H9 (cell line): ENCODE data around the gene MACROH2A1. TPM values are rescaled to one million over a fixed set of nuclear protein-coding genes. Genes with fewer than 3 reads are reported as not detected.

Experiments used
- DNase-seq: peaks from one replicate; pipeline ENCODE4 v3.0.0-alpha.2; 2017
- H2AFZ ChIP-seq: one replicate; pipeline ENCODE4 v1.6.1; 2013; ENCODE audit warnings: mild to moderate bottlenecking, low read length, control low read depth, moderate library complexity
- H2AK5ac ChIP-seq: 2 replicates; pipeline ENCODE4 v1.6.1; 2013; ENCODE audit warnings: low read length, control low read depth, mixed read lengths; ENCODE audit not compliant: insufficient read length
- H2BK120ac ChIP-seq: one replicate; pipeline ENCODE4 v1.6.1; 2013; ENCODE audit warnings: low read depth, mild to moderate bottlenecking, low read length, control low read depth, inconsistent platforms; ENCODE audit not compliant: poor library complexity, severe bottlenecking
- H2BK12ac ChIP-seq: 2 replicates; pipeline ENCODE4 v1.6.1; 2013; ENCODE audit warnings: low read length, control low read depth, mixed read lengths, low read depth; ENCODE audit not compliant: insufficient read length
- H2BK15ac ChIP-seq: 2 replicates; pipeline ENCODE4 v1.6.1; 2013; ENCODE audit warnings: low read depth, low read length, control low read depth
- H2BK20ac ChIP-seq: one replicate; pipeline ENCODE4 v1.6.1; 2013; ENCODE audit warnings: low read depth, mild to moderate bottlenecking, low read length, control low read depth, inconsistent platforms; ENCODE audit not compliant: poor library complexity, severe bottlenecking
- H2BK5ac ChIP-seq: 2 replicates; pipeline ENCODE4 v1.6.1; 2013; ENCODE audit warnings: low read length, control low read depth, mixed read lengths; ENCODE audit not compliant: insufficient read length
- H3K14ac ChIP-seq: 2 replicates; pipeline ENCODE4 v1.6.1; 2013; ENCODE audit warnings: low read length, control low read depth; ENCODE audit not compliant: insufficient read depth
- H3K18ac ChIP-seq: 2 replicates; pipeline ENCODE4 v1.6.1; 2013; ENCODE audit warnings: low read depth, mild to moderate bottlenecking, mixed read lengths, low read length, control low read depth; ENCODE audit not compliant: insufficient read length
- H3K23ac ChIP-seq: 2 replicates; pipeline ENCODE4 v1.6.1; 2013; ENCODE audit warnings: low read length, control low read depth, mixed read lengths, low read depth; ENCODE audit not compliant: insufficient read length
- H3K23me2 ChIP-seq: 2 replicates; pipeline ENCODE4 v1.6.1; 2013; ENCODE audit warnings: low read depth, mild to moderate bottlenecking, mixed read lengths, low read length, control low read depth; ENCODE audit not compliant: insufficient read length, poor library complexity, severe bottlenecking
- H3K27ac ChIP-seq: 2 replicates; pipeline ENCODE4 v1.5.1; 2013; ENCODE audit warnings: low read length, control low read depth, mixed read lengths, low read depth; ENCODE audit not compliant: insufficient read length
- H3K27me3 ChIP-seq: 2 replicates; pipeline ENCODE4 v1.6.1; 2013; ENCODE audit warnings: low read length, control low read depth, inconsistent platforms; ENCODE audit not compliant: insufficient read depth
- H3K4ac ChIP-seq: 2 replicates; pipeline ENCODE4 v1.6.1; 2013; ENCODE audit warnings: low read depth, mild to moderate bottlenecking, control low read depth, inconsistent platforms, low read length, moderate library complexity
- H3K4me1 ChIP-seq: 2 replicates; pipeline ENCODE4 v1.6.1; 2013; ENCODE audit warnings: low read length, control low read depth, inconsistent platforms; ENCODE audit not compliant: insufficient read depth
- H3K4me2 ChIP-seq: 2 replicates; pipeline ENCODE4 v1.6.1; 2013; ENCODE audit warnings: low read length, control low read depth, mixed read lengths; ENCODE audit not compliant: insufficient read length, insufficient read depth
- H3K56ac ChIP-seq: 2 replicates; pipeline ENCODE4 v1.6.1; 2013; ENCODE audit warnings: low read depth, mild to moderate bottlenecking, mixed read lengths, low read length, control low read depth; ENCODE audit not compliant: insufficient read length
- H3K79me1 ChIP-seq: 2 replicates; pipeline ENCODE4 v1.6.1; 2013; ENCODE audit warnings: low read depth, mild to moderate bottlenecking, moderate library complexity, low read length, control low read depth, inconsistent platforms; ENCODE audit not compliant: insufficient read depth, poor library complexity, severe bottlenecking
- H3K79me2 ChIP-seq: 2 replicates; pipeline ENCODE4 v1.6.1; 2013; ENCODE audit warnings: low read length, control low read depth, inconsistent platforms; ENCODE audit not compliant: insufficient read depth
- H3K9ac ChIP-seq: 2 replicates; pipeline ENCODE4 v1.6.1; 2013; ENCODE audit warnings: low read length, control low read depth, mixed read lengths; ENCODE audit not compliant: insufficient read length; ENCODE audit errors: extremely low read depth
- H3K9me3 ChIP-seq: one replicate; pipeline ENCODE4 v1.6.1; 2013; ENCODE audit warnings: low read depth, low read length, inconsistent platforms; ENCODE audit not compliant: control insufficient read depth
- H3T11ph ChIP-seq: one replicate; pipeline ENCODE4 v1.6.1; 2013; ENCODE audit warnings: mild to moderate bottlenecking, low read length, control low read depth, inconsistent platforms
- H4K20me1 ChIP-seq: one replicate; pipeline ENCODE4 v1.6.1; 2013; ENCODE audit not compliant: control insufficient read depth, insufficient read length, insufficient read depth
- H4K5ac ChIP-seq: 2 replicates; pipeline ENCODE4 v1.6.1; 2013; ENCODE audit warnings: low read depth, mild to moderate bottlenecking, mixed read lengths, low read length, control low read depth; ENCODE audit not compliant: insufficient read length
- H4K8ac ChIP-seq: replicated peaks from 2 replicates; pipeline ENCODE4 v1.6.1; 2013; ENCODE audit warnings: low read length, control low read depth, mixed read lengths, low read depth; ENCODE audit not compliant: insufficient read length
- H4K91ac ChIP-seq: 2 replicates; pipeline ENCODE4 v1.6.1; 2013; ENCODE audit warnings: low read depth, mild to moderate bottlenecking, moderate library complexity, mixed read lengths, low read length, control low read depth; ENCODE audit not compliant: insufficient read length
- H3K27ac Mint-ChIP-seq, 3 experiments: 2 replicates in 2 of 3; 3 replicates in 1 of 3; pipeline ENCODE4 v1.8.0; 2020 to 2021; ENCODE audit warnings: mixed read lengths in 3 of 3, mild to moderate bottlenecking in 1 of 3, moderate library complexity in 1 of 3
- H3K27me3 Mint-ChIP-seq: 2 replicates; pipeline ENCODE4 v1.8.0; 2021; ENCODE audit warnings: low read depth, mild to moderate bottlenecking, moderate library complexity, mixed read lengths
- H3K36me3 Mint-ChIP-seq, 3 experiments: 2 replicates in 2 of 3; 3 replicates in 1 of 3; pipeline ENCODE4 v1.8.0; 2020 to 2021; ENCODE audit warnings: low read depth in 3 of 3, mixed read lengths in 3 of 3; ENCODE audit not compliant: insufficient read depth in 1 of 3
- H3K4me1 Mint-ChIP-seq, 2 experiments: 2 replicates each; pipeline ENCODE4 v1.8.0; 2020; ENCODE audit warnings: mixed read lengths in 2 of 2
- H3K4me3 Mint-ChIP-seq, 2 experiments: 2 replicates in 1 of 2; 3 replicates in 1 of 2; pipeline ENCODE4 v1.8.0; 2020 to 2021; ENCODE audit warnings: mild to moderate bottlenecking in 2 of 2, mixed read lengths in 2 of 2, moderate library complexity in 1 of 2
- H3K9me3 Mint-ChIP-seq, 2 experiments: 2 replicates in 1 of 2; 3 replicates in 1 of 2; pipeline ENCODE4 v1.8.0; 2020; ENCODE audit warnings: mild to moderate bottlenecking in 2 of 2, mixed read lengths in 2 of 2, moderate library complexity in 1 of 2
- WGBS: extraction: QIAGEN DNeasy Blood & Tissue Kit; methylation state at CpG from one replicate; pipeline ENCODE4 v1.1.7; 2013; ENCODE audit warnings: missing lambda C conversion rate, low lambda C conversion rate, mixed read lengths; ENCODE audit not compliant: insufficient read length; ENCODE audit errors: extremely low coverage; 5-methylcytosine and 5-hydroxymethylcytosine counted together
- total RNA-seq: library from RNA; stranded (reverse); gene quantifications from 2 replicates; pipeline ENCODE4 v1.2.1, GENCODE V29; 2021
- TF ChIP-seq, protein P1 (sequence below): fragments of 200-600 bp; sonication (generic); conservative IDR thresholded peaks from 3 replicates; pipeline ENCODE4 v1.8.0; 2021; ENCODE audit warnings: antibody characterized with exemption, mild to moderate bottlenecking

The MACROH2A1 gene
- total RNA-seq, 1 experiment from 2014 or later = 111 TPM

DNA sequence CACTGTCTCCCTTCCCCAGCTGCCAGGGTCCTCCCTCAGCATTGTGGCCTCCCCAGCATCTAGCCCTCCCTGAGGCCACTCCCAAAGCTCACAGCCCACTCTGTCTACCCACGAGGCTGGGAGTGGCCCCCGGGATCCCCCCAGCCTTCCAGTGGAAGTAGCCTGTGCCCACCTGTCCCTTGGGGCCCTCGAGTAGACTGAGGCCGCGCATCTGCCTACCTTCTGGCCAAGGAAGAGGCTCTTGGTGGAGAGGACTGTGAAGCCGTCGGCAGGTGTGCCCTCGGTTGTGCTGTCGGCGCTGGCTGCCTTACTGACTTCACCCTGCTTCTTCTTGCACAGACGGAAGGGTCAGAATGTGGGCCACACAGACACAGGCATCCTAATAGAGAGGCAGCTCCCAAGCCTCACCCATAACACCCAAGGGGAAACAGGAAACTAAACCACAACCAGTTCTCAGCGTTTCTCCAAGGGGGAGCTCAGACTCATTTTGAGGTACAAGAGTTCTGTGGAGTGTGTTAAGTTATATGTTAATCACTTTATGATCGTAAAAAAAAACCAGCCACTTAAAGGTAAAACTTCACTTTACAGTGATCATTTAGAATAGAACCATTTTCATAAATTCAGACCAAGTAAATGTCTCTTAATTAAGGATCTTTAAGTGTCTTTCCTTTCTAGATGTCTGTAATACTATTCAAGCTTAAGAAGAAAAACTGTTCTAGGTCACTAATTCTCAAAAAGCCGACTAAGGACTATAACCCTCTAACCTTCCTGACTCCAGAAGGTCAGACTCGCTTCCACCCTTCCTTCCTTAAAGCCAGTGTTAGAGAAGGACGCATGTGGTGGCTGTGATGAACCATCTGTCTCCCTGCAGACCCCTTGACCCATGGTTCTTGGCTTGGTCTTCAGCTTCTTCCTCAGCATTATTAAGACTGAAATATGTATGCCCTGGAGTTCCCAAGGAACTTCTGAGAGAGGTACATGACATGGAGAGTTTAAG, 38.5 kb downstream of the MACROH2A1 start:
- Histone ChIP-seq H3T11ph (no peak overlapping the region), H3K27ac (no peak overlapping the region), H3K4me2 (no peak overlapping the region), H3K79me1 (no peaks in the 10 kb centered on the region), H2BK15ac (no peak overlapping the region), H4K20me1 (no peaks in the 10 kb centered on the region), H3K14ac (no peak overlapping the region; the same call in 1 of the 2 replicates), H3K9me3 (no peaks in the 10 kb centered on the region), H4K5ac (no peak overlapping the region), H3K23me2 (no peaks in the 10 kb centered on the region), H4K91ac (no peak overlapping the region), H3K79me2 (no peaks in the 10 kb centered on the region), H2BK20ac (no peak overlapping the region), H3K4me1 (no peaks in the 10 kb centered on the region), H2BK5ac (no peak overlapping the region), H3K4ac (no peak overlapping the region), H4K8ac (no peak overlapping the region), H3K9ac (no peak overlapping the region), H3K23ac (no peak overlapping the region), H2BK12ac (no peak overlapping the region), H3K18ac (no peak overlapping the region), H2BK120ac (no peak overlapping the region), H2AK5ac (no peak overlapping the region), H3K56ac (no peak overlapping the region), H3K27me3 (no peaks in the 10 kb centered on the region), H2AFZ (no peak overlapping the region)
- H3K4me1 Mint-ChIP-seq = no peaks in the 10 kb centered on the region
- H3K9me3 Mint-ChIP-seq = no peaks in the 10 kb centered on the region
- H3K27me3 Mint-ChIP-seq = no peaks in the 10 kb centered on the region; the same call in 1 of the 2 replicates
- peaks cover 0 to 38% (median 0%) of the 10 kb centered on the region in 3 experiments; a peak in 3 of 7 replicates for H3K36me3 Mint-ChIP-seq
- H3K27ac Mint-ChIP-seq = no peak overlapping the region; a peak in 2 of 7 replicates
- TF ChIP-seq, protein P1, sequence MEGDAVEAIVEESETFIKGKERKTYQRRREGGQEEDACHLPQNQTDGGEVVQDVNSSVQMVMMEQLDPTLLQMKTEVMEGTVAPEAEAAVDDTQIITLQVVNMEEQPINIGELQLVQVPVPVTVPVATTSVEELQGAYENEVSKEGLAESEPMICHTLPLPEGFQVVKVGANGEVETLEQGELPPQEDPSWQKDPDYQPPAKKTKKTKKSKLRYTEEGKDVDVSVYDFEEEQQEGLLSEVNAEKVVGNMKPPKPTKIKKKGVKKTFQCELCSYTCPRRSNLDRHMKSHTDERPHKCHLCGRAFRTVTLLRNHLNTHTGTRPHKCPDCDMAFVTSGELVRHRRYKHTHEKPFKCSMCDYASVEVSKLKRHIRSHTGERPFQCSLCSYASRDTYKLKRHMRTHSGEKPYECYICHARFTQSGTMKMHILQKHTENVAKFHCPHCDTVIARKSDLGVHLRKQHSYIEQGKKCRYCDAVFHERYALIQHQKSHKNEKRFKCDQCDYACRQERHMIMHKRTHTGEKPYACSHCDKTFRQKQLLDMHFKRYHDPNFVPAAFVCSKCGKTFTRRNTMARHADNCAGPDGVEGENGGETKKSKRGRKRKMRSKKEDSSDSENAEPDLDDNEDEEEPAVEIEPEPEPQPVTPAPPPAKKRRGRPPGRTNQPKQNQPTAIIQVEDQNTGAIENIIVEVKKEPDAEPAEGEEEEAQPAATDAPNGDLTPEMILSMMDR = no peak
- WGBS = no CpG with 5 or more reads among the region's 16 CpGs
- DNase-seq = no peak
- H3K4me3 Mint-ChIP-seq = no peak overlapping the region
